T-helper 2 cell treated with Interferon-gamma antibody and Interleukin-4, amounts not matched to agents 100 ng/mL and 5 ng/mL, for 36 hours (primary cell): Measurements from ENCODE around the gene DDO. TPM values are rescaled to one million over a fixed set of nuclear protein-coding genes. Genes with fewer than 3 reads are reported as not detected.
"Not testable (repeated sequence)": the region's sequence is repeated elsewhere in the genome, so short reads cannot be mapped to it uniquely, and the experiment has no call there.

ENCODE experiments used
- intact Hi-C: fragments of 100-400 bp; cut with micrococcal nuclease; formaldehyde crosslinking; loops from one replicate; pipeline ENCODE4 v1.15.1; 2023
- total RNA-seq: library from RNA; stranded (reverse); gene quantifications from 2 replicates; pipeline ENCODE4 v1.2.3, GENCODE V29; 2022

The DDO gene
- total RNA-seq, 1 donor from 2014 or later: not detected

GRCh38 chr6:110369066-110369465 lies 46.3 kb downstream of the DDO start:
- intact Hi-C loops: no loop called here

- intact Hi-C loops: no loop called here
These were observed 47.1 kb downstream of the DDO start for GRCh38 chr6:110368284-110368683.

GRCh38 chr6:110367825-110368224 lies 47.5 kb downstream of the DDO start:
- intact Hi-C loops: no loop called here

GRCh38 chr6:110366975-110367374 lies 48.4 kb downstream of the DDO start:
- intact Hi-C loops: no loop called here

- intact Hi-C loops: no loop called here
These were observed 49.1 kb downstream of the DDO start for GRCh38 chr6:110366256-110366655.

- intact Hi-C loops: no loop called here
These were observed 50.8 kb downstream of the DDO start for GRCh38 chr6:110364364-110365105.

DNA sequence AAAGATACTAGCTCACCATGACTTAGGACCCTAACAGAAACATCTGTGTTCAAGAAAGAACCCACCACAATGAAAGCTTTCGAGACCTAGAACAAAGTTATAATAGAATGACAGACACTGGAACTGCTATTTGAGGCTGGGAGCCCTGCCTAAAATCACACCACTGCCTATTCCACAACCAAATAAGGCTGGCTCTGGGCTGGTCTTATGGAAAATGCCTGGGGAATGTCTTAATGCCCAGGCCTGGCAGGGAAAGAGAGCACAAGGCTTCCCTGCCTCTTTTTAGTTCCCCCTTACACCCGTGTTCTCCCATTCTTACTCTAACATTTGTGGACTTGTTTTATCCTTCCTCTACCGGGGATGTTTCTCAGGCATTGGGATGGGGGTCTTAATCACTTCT lies 51.6 kb downstream of the DDO start:
- intact Hi-C loops: no loop called here

DNA sequence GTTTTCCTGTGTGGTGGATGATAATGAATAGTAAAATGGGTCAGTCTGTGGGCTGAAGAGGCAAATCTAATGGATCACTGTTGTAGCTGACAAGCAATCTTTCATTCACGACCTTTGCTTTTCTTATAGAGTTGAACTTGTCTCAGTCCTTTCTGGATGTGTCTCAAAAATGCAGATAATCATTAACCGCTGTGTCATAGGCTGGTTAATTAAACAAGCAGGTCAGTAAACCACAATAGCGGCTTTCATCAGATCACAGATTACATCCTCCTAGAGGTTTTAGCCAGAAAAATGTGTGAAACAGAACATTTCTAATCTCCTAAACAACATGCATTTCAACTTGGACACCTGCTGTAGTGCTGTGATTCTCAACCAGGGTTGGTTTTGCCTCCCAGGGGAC lies 54.7 kb downstream of the DDO start:
- intact Hi-C loops: no loop called here

GRCh38 chr6:110359556-110359955 lies 55.8 kb downstream of the DDO start:
- intact Hi-C loops: no loop called here

- intact Hi-C loops: no loop called here
These were observed 56.7 kb downstream of the DDO start for GRCh38 chr6:110358553-110359160.

DNA sequence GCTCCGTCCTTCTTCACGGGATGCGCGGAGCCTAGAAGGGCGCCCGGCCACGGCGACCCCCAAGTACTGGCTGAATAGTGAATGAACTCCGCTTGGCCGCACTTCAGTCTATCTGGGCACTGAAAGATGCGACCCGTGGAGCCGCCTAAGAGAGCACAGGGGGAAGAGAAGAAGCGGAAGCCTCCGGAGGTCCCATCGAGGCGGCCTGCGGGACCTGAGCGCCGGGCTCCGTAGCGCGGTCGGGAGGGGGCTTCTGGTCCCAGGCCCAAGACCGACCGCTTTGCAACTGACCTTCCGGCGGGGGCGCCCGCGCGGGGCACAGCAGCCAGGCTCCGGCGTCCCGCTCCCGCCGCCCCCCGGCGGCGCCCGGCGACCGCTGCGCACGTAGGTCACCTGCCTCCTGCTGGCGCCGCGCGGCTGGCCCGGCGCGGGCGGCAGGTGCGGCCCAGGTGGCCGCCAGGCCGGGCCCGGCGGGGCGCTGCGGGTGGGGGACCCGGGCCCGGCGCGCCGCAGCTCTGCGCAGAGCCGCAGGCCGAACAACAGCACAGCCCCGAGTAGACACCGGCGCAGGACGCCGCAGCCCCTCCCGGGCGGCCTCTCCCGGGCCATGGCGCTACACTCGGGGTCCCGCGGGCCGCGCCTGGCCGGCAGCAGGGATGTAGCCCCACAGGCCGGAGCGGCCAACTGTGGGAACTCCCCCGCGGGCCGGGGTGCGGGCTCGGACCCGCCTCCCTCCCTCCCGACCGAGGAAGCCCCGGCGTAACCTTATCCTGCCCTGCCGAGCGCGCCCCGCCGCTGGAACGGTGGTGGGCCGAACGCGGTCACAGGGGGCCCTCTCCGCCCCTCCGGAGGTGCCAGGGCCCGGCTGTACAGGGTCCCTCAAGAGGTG lies 57.5 kb downstream of the DDO start, which contains the start of gene METTL24:
TSS of gene METTL24 (minus strand) at position 686 of the 889 bp plus-strand sequence. CDS start at position 609, 77 bp downstream.
- intact Hi-C loops: no loop called here

GRCh38 chr6:110357298-110357663 lies 58.1 kb downstream of the DDO start:
- intact Hi-C loops: no loop called here

DNA sequence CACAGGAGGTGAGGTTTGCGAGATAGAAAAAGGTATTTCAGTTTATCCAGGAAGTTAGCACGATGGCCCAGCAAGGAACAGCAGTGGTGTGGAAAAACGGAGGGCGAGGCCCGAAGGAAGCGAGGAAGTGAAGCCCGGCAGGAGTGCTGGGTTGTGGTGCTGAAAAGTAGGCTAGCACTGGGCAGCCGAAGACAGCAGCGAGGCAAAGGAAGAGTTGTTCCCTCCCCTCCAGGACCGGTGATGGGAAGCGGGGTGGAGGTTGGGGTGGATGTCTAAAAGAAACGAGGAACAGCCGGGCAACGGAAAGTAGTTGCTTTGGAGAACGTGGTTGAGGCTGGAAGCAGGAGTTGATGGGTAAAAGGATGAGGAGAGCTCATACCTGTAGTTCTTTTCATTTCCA lies 58.6 kb downstream of the DDO start:
- intact Hi-C loops: no loop called here

DNA sequence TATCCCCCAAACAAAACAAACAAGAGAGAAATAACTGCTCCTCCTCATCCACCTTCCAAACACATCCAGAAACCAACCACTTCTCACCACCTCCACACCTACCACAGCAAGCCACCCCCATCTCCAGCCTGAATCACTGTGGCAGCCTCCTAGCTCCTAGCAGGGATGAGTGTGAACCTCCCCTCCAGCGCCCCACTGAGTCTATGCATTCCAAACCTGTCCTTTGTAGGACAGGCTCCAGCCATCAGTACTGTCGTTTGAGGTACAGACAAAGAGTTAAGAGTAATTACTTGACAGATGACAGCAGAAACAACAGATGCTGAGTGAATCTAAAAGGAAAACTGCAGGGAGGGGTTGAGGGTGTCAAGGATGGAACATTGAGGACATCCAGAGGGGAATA lies 59.6 kb downstream of the DDO start:
- intact Hi-C loops: no loop called here

GRCh38 chr6:110355022-110355421 lies 60.4 kb downstream of the DDO start:
- intact Hi-C loops: no loop called here

GRCh38 chr6:110354153-110354552 lies 61.2 kb downstream of the DDO start:
- intact Hi-C loops: no loop called here

- intact Hi-C loops: no loop called here
These were observed 61.8 kb downstream of the DDO start for GRCh38 chr6:110353457-110354001.

GRCh38 chr6:110352563-110353262 lies 62.7 kb downstream of the DDO start:
- intact Hi-C loops: no loop called here

- intact Hi-C loops: no loop called here
These were observed 63.4 kb downstream of the DDO start for GRCh38 chr6:110351986-110352385.

DNA sequence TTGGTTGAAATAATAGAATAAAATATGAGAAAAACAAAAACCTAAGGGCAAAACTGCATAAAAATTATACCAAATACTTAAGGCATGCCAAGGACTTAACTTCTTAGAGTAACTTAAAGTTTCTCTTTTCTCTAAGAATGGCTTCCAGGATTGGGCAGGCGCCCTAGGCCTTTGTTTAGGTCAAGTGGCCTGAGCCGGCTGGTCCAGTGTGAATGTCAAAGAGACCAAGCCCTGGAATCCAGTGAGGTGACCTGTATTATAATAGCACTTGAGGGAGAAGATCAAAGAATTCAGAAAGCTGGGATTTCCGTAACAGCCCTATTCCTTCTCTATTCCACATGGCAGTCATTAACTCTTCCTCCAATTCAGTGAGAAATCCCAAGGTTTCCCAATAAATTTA lies 63.8 kb downstream of the DDO start:
- intact Hi-C loops: no loop called here

DNA sequence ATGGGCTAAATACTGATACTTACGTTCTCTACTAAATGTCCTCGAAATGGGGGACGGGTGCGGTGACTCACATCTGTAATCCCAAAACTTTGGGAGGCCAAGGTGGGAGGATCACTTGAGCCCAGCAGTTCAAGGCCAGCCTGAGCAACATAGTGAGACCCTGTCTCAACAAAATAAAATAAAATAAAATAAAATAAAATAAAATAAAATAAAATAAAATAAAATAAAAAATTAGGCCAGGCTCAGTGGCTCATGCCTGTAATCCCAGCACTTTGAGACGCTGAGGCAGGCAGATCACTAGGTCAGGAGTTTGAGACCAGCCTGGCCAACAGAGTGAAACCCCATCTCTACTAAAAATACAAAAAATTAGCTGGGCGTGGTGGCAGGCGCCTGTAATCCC lies 64.8 kb downstream of the DDO start:
- intact Hi-C loops: not testable (repeated sequence)
